ENCODE results near the gene TGIF2LX.
"Not testable (repeated sequence)": the region's sequence is repeated elsewhere in the genome, so short reads cannot be mapped to it uniquely, and the experiment has no call there.

Gene TGIF2LX

GRCh38 chrX:89921665-89922064, at the start of gene TGIF2LX:
Gene TGIF2LX, plus strand, starts transcription at chrX:89921908. Its CDS starts 178 bp downstream, at chrX:89922086.
- peak; percentile 1 for DNase-seq

GRCh38 chrX:89922338-89922934, 728 bp downstream of the TGIF2LX start:
- not testable (repeated sequence) for DNase-seq

DNA sequence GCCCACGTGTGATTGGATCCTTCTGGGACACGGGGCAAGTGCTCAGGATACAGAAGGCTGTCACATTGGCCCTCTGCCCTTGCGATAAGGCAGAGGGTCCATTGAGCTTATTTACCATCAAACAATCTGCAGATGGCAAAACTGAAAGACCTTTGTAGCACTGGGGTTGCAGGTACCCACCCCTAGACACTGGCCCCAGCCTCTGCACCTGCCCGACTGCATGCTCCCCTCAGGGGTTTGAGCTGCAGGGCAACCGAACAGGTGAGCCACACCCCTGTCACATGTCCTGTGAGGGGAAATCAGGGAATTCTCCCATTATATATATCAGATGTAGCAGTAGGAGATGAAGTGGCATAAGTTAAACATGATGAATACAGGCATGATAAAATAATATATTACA, 21.4 kb downstream of the TGIF2LX start:
- not testable (repeated sequence) for DNase-seq

DNA sequence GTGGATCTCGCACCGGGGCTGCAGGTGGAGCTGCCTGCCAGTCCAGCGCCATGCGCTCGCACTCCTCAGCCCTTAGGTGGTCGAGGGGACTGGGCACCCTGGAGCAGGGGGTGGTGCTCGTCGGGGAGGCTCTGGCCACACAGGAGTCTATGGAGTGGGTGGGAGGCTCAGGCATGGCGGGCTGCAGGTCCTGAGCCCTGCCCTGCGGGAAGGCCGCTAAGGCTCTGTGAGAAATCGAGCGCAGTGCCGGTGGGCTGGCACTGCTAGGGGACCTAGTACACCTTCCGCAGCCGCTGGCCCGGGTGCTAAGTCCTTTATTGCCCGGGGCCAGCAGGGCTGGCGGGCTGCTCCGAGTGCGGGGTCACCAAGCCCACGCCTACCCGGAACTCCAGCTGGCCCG, 43.9 kb downstream of the TGIF2LX start:
- not testable (repeated sequence) for DNase-seq
